ENCODE results near the gene KCNK18.

The KCNK18 gene

GRCh38 chr10:117254774-117255735 lies 57.8 kb downstream of the KCNK18 start:
- no peak for DNase-seq

- no peak for DNase-seq
Measured at GRCh38 chr10:117255835-117256460, 58.7 kb downstream of the KCNK18 start.

- no peak for DNase-seq
Measured at GRCh38 chr10:117256910-117257309, 59.6 kb downstream of the KCNK18 start.

DNA sequence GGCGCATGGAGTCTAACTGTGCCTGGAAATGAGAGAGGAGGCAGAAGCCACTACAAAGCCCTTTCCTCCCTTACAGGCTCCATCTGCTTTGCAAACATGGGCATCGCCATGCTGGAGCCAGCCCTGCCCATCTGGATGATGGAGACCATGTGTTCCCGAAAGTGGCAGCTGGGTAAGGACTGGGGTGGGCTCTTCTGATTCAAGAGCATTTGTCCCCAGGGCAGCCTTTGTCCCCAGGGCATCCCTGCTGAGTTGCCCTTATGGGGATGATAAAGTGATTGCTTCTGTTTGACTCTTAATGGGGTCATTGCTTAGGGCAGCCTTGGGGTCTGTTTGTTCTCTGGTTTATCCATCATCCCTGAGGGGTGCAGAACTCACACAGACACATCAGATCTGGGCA lies 60.4 kb downstream of the KCNK18 start:
- no peak for DNase-seq

DNA sequence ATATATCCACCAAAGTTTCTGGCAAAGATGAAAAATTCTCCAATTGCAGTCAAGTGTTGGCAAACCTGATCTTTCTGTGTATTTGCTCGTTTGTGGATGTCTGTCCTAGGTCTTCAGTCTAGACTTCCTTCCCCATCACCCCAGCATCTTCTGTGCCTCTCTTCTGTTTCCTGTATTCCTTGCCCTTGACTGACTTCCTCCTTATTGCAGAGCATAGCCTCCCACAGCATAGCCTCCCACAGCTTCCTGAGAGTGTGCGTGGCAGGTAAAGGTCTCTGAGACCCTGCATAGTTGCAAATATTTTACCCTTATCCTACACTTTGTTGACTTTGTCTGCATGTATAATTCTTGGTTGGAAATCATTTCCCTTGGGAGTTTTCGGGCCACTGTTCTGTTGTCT lies 62.0 kb downstream of the KCNK18 start:
- no peak for DNase-seq

Measured in left hindlimb (tissue), 1 donor.